Fibroblast of skin of back (primary cell): ENCODE results near the gene DEDD2. TPM values are rescaled to one million over a fixed set of nuclear protein-coding genes. Genes with fewer than 3 reads are reported as not detected.
A peak's percentile ranks its signal among the peaks of the same experiment; 100 is the strongest.
"Not testable (repeated sequence)": the region's sequence is repeated elsewhere in the genome, so short reads cannot be mapped to it uniquely, and the experiment has no call there.

Source experiments
- DNase-seq: peaks from one replicate; pipeline ENCODE4 v3.0.0-alpha.2; 2013
- polyA plus RNA-seq, 2 experiments: library from polyadenylated mRNA; unstranded; fragments of 120-200 nt; gene quantifications; one replicate each; pipeline ENCODE4 v1.2.1, GENCODE V29; 2013; ENCODE audit not compliant: insufficient read length in 2 of 2

DEDD2 gene, protein sequence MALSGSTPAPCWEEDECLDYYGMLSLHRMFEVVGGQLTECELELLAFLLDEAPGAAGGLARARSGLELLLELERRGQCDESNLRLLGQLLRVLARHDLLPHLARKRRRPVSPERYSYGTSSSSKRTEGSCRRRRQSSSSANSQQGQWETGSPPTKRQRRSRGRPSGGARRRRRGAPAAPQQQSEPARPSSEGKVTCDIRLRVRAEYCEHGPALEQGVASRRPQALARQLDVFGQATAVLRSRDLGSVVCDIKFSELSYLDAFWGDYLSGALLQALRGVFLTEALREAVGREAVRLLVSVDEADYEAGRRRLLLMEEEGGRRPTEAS
- polyA plus RNA-seq (2013, experiment 1 of 2; ENCODE audit: insufficient read length) = 18.4 TPM
- polyA plus RNA-seq (2013, experiment 2 of 2; ENCODE audit: insufficient read length) = 12.7 TPM

- peak; percentile 98 for DNase-seq
Observed at GRCh38 chr19:42217520-42218437, at the start of gene DEDD2. TSS of gene DEDD2 (minus strand) at chr19:42217677. CDS start at chr19:42217007, 670 bp downstream.

DNA sequence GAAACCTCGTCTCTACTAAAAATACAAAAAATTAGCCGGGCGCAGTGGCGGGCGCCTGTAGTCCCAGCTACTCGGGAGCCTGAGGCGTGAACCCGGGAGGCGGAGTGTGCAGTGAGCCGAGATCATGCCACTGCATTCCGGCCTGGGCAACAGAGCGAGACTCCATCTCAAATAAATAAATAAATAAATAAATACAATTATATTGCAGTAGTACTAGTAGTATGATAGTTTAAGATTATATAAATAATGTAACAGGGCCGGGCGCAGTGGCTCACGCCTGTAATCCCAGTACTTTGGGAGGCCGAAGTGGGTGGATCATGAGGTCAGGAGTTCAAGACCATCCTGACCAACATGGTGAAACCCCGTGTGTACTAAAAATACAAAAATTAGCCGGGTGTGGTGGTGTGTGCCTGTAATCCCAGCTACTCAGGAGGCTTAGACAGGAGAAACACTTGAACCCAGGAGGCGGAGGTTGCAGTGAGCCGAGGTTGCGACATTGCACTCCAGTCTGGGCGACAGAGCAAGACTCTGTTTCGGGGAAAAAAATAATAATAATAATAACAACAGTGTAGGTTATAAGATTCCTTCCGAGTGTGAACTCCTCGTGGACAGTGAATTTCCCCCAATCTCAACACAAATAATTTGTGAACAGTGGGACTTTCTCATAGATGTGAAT is 49.6 kb upstream of the DEDD2 start:
- not testable (repeated sequence) for DNase-seq

GRCh38 chr19:42266105-42266504 is 48.6 kb upstream of the DEDD2 start:
- not testable (repeated sequence) for DNase-seq

DNA sequence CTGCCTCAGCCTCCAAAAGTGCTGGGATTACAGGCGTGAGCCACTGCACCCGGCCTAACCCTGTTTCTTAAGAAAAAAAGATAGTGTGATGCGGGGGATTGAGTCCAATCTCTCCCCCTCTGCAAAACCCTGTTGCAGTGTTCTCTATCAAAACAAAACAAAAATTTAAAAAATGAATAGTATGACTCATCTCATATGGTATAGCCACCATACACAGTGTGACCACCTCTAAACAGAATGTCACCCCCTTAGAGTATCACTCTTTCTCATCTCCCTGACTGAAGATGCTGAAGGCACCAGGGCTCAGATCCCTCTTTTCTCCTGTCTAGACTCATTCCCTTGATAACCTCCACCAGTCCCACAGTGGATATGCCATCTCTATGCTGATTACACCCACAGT is 44.3 kb upstream of the DEDD2 start:
- DNase-seq = peak; percentile 69

GRCh38 chr19:42257842-42258241 is 40.4 kb upstream of the DEDD2 start:
- DNase-seq = not testable (repeated sequence)

- peak; percentile 73 for DNase-seq
Observed at GRCh38 chr19:42255766-42256745, 38.6 kb upstream of the DEDD2 start.

DNA sequence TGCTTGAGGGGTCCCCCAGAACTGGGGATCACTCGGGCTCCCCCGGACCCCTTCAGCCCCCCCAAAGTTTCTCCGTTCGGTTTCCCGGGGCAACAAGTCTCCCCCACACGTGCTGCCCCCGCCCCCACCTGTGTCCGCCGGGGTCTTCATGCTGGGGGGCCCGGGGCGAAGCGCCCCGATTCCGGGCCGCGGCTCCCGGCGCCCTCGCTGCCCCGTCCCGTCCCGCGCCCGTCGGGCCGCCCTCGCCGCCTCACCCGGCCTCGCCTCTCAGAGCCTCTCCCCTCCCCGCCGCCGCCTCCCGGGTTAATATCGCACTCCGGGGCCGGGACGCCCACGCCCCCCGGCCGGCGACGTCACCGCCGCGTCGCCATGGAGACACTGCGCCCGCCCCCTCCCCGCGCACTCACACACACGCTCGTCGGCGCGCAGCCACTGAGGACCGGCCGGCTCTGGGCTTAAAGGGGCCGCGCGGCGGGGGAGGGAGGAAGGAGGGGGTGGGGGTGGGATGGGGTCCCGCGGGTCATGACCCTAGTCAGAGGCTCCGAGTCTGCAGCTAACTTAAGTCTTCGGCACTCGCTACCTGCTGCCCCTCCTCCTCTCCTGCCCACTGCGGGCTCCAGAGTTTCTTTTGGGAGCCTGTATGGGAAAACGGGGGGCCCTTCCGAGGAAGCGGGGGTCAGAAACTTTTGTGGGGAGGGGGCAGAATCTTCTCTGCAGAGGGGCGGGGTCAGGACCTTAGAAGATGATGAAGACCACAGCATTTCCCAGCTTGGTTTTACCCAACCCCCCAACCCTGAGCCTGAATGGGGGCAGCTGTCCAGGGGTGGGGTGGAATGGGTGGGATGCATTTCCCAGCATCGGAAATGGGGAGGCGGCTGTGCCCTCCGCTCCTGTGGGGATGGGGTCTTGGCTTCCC is 37.6 kb upstream of the DEDD2 start, which contains the start of gene ERF:
Gene ERF, minus strand, starts transcription at position 279 of the 916 bp plus-strand sequence. Its CDS starts 129 bp downstream, at position 150.
- DNase-seq = peak; percentile 90

DNA sequence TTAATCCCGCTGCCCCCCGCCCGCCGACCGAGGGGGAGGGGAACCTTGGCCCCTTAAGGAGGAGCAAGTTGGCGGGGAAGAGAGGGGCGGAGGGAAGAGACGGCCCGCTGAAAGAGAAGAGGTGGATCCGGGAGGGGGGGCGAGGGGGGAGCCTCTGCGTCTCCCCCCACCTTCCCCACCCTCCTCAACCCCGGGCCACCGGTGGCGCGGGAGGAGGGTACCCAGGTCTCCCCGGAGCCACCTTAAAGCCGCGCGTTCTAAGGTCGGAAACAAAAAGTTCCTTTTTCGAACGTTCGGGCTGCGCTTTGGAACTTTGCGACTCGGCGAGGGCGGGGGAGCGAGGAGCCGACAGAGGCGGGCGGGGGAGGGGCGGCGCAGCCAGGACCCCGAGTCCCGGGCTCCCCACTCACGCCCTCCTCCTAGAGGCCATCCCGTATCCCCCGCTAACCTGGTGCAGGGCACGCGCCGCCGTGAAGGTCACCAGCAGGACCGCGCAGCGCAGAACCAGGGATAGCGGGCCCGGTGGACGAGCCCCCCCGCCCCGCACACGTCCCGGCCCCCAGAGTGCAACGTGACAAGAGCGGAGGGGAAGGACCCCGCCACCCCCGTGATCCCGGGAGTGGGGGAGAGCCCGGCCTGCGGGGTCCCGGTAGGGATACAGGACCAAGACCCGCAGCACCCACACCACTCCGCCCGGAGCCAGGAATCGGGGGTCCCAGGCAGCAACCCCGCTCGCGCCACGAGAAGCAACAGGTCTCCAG is 36.8 kb upstream of the DEDD2 start:
- DNase-seq = peak; percentile 74

DNA sequence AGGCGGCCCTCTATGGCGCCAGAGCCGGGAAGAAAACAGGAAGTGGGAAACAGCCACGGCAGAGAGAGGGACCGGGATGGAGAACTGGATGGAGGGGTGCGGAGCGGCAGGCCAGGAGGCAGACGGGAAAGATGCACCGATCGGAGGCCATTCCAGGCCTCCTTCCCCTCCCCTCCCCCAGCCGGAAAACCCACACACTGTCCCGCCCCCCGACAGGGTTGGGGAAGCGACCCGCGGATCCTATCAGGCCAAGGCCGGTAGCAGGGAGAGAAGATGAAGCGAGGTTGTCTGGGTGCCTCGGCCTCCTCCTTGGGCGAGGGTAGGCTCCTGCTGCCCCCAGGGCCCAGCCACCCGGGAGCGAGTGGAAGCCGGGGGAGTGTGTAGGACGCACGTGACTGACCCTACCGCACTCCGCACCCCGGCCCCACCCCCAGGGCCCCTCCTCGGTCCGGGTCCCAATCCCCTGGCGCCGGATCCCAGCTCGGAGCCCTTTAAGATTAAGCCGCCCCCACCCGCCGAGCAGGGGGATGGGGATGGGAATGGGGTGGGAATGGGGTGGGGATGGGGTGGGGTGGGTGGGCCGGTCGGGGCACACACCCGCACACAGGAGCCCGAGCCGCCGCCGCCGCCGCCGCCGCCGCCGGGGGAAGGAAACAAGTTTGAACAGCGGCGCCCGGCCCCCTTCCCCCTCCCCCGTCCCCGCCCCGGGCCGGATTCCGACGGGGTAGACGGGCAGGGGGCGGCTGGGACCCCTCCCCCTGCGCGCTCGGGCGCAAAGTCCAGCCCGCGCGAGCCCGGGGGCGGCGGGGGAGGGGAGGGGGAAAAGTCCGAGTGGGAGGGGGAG is 36.0 kb upstream of the DEDD2 start:
- peak; percentile 69 for DNase-seq

DNA sequence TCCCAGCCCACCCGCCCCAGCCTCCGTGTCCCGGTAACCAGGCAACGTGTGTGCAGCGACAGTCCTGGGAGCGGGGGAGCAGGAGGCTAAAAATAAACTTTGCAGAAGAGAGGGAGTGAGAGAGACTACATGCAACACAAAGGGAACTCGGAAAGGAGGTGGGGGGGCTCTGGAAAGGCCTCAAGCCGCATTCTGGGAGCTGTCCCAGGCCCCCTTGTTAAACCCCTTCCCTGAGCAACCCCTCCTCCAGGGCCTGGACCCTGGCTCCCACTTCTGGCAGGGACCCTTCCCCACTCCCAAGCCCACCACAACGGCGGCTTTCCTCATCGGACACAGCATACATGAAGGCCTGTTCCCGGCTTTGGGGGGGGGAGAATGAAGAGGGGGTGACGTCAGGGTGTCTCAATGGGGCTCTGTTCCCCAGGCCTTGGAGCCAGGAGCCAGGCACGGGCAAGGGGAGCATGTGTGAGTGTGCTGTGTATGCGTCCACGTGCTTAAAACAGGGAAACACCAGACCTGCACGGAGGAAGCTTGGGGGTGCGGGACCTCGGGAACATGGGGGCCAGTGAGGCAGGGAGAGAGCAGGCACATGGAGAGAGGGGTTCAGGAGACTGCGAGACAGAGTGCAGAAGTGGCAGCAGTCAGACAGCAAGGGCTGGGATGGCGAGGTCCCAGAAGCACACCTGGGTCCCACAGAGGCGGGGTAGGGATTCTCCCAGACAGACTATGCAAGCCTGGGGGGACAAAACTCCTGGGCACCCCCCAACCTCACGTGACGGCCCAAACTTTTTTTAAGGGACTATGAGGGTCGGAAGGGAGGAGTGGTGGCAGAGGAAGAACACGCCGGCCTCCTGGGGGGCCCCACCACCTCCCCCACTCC is 35.1 kb upstream of the DEDD2 start:
- DNase-seq = no peak

DNA sequence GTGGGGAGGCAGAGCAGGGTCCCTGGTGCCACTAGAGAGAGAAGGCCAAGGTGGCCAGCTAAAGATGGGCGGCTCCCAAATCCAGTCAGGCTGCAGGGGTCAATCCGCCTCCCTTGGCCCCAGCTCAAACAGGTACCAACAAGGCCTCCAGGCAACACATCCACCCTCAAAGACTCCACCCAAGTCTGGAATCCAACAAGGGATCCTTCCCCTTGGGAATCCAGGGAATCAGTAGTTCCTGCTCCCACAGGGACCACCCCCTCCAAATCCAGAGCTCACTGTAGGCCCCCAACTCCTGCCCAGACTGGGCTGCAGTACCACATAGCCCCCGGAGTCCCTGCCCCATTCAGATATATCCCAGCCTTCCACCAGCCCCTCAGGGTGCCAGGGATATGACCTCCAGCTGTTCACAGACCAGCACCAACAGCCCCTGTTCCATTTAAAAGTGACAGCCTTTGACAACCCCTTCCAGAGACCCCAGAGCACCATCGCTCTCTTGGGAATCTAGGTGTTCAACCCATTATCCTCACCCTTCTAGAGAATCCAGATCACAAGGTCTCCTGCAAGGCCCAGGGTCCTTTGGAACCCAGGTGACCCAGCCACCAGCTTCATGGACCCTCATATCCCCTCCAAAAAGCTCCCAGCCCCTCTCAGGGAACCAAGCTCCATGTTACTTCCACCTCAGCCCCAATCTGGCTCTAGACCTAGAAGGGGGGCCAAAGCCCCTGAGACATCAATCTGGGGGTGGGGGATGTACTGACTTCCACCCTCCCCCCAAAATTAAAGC is 34.3 kb upstream of the DEDD2 start:
- no peak for DNase-seq

- peak; percentile 58 for DNase-seq
Observed at GRCh38 chr19:42250666-42251531, 33.4 kb upstream of the DEDD2 start.

DNA sequence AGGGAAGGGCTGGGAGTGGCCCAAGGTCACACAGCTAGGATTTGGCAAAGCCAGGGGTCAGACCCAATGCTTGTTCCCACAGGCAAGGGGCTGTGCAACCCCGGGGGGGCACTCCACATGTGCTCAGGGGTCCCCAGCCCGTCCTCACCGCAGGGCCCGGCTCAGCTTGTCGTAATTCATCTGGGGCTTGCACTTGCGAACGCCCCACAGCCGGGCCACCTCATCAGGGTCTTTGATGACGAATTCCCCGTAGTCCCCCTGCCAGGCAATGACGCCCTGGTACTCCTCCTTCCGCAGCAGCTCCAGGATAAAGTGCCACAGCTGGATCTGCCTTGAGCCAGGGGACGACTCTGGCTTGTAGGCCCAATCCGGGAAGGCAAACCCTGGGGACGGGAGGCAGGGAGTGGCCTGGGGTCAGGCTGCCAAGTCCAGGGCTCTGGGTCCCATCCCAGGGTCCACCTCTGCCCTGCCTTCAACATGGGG is 32.7 kb upstream of the DEDD2 start:
- DNase-seq = no peak

DNA sequence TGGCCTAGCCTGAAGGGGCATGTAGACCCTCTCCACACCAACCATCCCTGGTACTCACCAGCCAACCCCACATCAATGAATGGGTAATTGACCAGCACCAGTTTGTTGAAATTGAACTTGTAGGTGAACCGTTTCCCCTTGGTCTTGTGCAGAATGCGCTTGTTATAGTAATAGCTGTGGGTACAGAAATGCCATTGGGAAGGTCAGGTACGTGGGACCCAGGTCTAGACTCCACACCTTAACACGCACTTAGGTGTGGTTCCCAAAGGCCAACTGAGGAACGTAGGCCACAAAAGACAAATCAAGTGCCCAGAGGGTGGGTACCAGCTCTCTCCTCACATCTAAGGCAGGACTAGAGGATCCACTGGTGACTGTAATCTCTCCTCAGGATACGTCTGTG is 32.3 kb upstream of the DEDD2 start:
- DNase-seq = no peak

- DNase-seq = no peak
Observed at GRCh38 chr19:42249149-42249750, 31.8 kb upstream of the DEDD2 start.
